T47D (cell line): ENCODE measurements around the gene CARD19.
A peak's percentile ranks its signal among the peaks of the same experiment; 100 is the strongest.

ENCODE experiments used
- DNase-seq, 2 experiments: peaks; one replicate each; pipeline versions ENCODE4 v3.0.0 to v3.0.0-alpha.2; 2011 to 2012; ENCODE audit warnings: low read depth in 1 of 2, low spot score in 1 of 2
- JUND ChIP-seq: IDR thresholded peaks from 2 replicates; pipeline ENCODE4 v1.6.1; 2012; ENCODE audit warnings: low read depth
- in situ Hi-C: cut with HindIII; loops from 2 replicates; pipeline ENCODE4 v1.10.0; 2016; ENCODE audit warnings: low sequenced_read_pairs, low pct_unique_long_range_greater_than_20kb

Gene CARD19

GRCh38 chr9:93085676-93086075 is 10.3 kb upstream of the CARD19 start:
- no peak for TF ChIP-seq JUND

GRCh38 chr9:93086447-93087224 is 9.4 kb upstream of the CARD19 start:
- TF ChIP-seq JUND = no peak
- in situ Hi-C loops = no loop called here
- DNase-seq = no peak

More at GRCh38 chr9:93085676-93086075, 10.3 kb upstream of the CARD19 start:
- DNase-seq = no peak
- in situ Hi-C loops = no loop called here

- no peak for TF ChIP-seq JUND
- no peak for DNase-seq
- in situ Hi-C loops = no loop called here
These were observed 7.9 kb upstream of the CARD19 start for GRCh38 chr9:93087971-93088655.

GRCh38 chr9:93088656-93089015 is 7.4 kb upstream of the CARD19 start:
- in situ Hi-C loops = no loop called here
- no peak for DNase-seq
- TF ChIP-seq JUND = no peak

GRCh38 chr9:93089024-93089423 is 7.0 kb upstream of the CARD19 start:
- in situ Hi-C loops = no loop called here
- TF ChIP-seq JUND = no peak
- no peak for DNase-seq

- in situ Hi-C loops = no loop called here
- DNase-seq = no peak
- TF ChIP-seq JUND = no peak
These were observed 6.5 kb upstream of the CARD19 start for GRCh38 chr9:93089481-93089991.

GRCh38 chr9:93090091-93090655 is 5.8 kb upstream of the CARD19 start:
- in situ Hi-C loops = no loop called here
- TF ChIP-seq JUND = no peak

GRCh38 chr9:93091056-93091452 is 5.0 kb upstream of the CARD19 start:
- TF ChIP-seq JUND = no peak
- DNase-seq = no peak
- in situ Hi-C loops = no loop called here

More at GRCh38 chr9:93090091-93090655, 5.8 kb upstream of the CARD19 start:
- no peak for DNase-seq

GRCh38 chr9:93091453-93092081 is 4.5 kb upstream of the CARD19 start:
- DNase-seq = peak in 1 of 2 experiments; percentile 57
- in situ Hi-C loops = no loop called here
- no peak for TF ChIP-seq JUND

GRCh38 chr9:93092251-93092991 is 3.6 kb upstream of the CARD19 start:
- DNase-seq = no peak
- in situ Hi-C loops = no loop called here
- TF ChIP-seq JUND = no peak

- in situ Hi-C loops = no loop called here
- no peak for DNase-seq
- no peak for TF ChIP-seq JUND
These were observed 2.7 kb upstream of the CARD19 start for GRCh38 chr9:93093127-93093876.
